Measurements from ENCODE around the gene SCARB1.

GRCh38 chr12:124830306-124830705, 33.4 kb downstream of the SCARB1 start:
- TF ChIP-seq, protein P1, sequence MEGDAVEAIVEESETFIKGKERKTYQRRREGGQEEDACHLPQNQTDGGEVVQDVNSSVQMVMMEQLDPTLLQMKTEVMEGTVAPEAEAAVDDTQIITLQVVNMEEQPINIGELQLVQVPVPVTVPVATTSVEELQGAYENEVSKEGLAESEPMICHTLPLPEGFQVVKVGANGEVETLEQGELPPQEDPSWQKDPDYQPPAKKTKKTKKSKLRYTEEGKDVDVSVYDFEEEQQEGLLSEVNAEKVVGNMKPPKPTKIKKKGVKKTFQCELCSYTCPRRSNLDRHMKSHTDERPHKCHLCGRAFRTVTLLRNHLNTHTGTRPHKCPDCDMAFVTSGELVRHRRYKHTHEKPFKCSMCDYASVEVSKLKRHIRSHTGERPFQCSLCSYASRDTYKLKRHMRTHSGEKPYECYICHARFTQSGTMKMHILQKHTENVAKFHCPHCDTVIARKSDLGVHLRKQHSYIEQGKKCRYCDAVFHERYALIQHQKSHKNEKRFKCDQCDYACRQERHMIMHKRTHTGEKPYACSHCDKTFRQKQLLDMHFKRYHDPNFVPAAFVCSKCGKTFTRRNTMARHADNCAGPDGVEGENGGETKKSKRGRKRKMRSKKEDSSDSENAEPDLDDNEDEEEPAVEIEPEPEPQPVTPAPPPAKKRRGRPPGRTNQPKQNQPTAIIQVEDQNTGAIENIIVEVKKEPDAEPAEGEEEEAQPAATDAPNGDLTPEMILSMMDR (IDR thresholded peaks at IDR 0.05) = no peak
- no peak for TF ChIP-seq POLR2A (IDR thresholded peaks at IDR 0.05; ENCODE audit: low read depth)
- TF ChIP-seq EP300 (IDR thresholded peaks at IDR 0.05) = no peak

All from esophagus muscularis mucosa (tissue), 4 donors.